HUDEP-2 (cell line): ENCODE results near the gene TRAF5.
"Not testable (repeated sequence)": the region's sequence is repeated elsewhere in the genome, so short reads cannot be mapped to it uniquely, and the experiment has no call there.

Source experiments
- DNase-seq, 76 experiments: peaks; one replicate each; lab custom pipeline; 2025; ENCODE audit not compliant: unreplicated experiment in 76 of 76; lab: John Stamatoyannopoulos, UW

Gene TRAF5

GRCh38 chr1:211375949-211376348, 49.3 kb downstream of the TRAF5 start:
- DNase-seq = no peak

- no peak for DNase-seq
These were observed 50.3 kb downstream of the TRAF5 start for GRCh38 chr1:211376807-211377470.

- DNase-seq = no peak
These were observed 51.2 kb downstream of the TRAF5 start for GRCh38 chr1:211377539-211378450.

- DNase-seq = peak in 12 of 76 experiments; percentile 1 to 49 (median 16)
These were observed 52.2 kb downstream of the TRAF5 start for GRCh38 chr1:211378844-211379243.

GRCh38 chr1:211379446-211379845, 52.8 kb downstream of the TRAF5 start:
- DNase-seq = no peak

GRCh38 chr1:211381481-211382181, 55.0 kb downstream of the TRAF5 start:
- no peak for DNase-seq

GRCh38 chr1:211382182-211382713, 55.6 kb downstream of the TRAF5 start:
- peak in 1 of 76 experiments; percentile 66 for DNase-seq

GRCh38 chr1:211382714-211383480, 56.3 kb downstream of the TRAF5 start:
- DNase-seq = peak in 75 of 76 experiments; percentile 11 to 90 (median 79)

GRCh38 chr1:211384524-211384923, 57.9 kb downstream of the TRAF5 start:
- no peak for DNase-seq

GRCh38 chr1:211386921-211387320, 60.3 kb downstream of the TRAF5 start:
- DNase-seq = no peak

- DNase-seq = not testable (repeated sequence)
These were observed 64.2 kb downstream of the TRAF5 start for GRCh38 chr1:211390829-211391228.

GRCh38 chr1:211393203-211393602, 66.6 kb downstream of the TRAF5 start:
- no peak for DNase-seq

- not testable (repeated sequence) for DNase-seq
These were observed 71.8 kb downstream of the TRAF5 start for GRCh38 chr1:211398266-211398930.

GRCh38 chr1:211399851-211400393, 73.3 kb downstream of the TRAF5 start:
- not testable (repeated sequence) for DNase-seq

- not testable (repeated sequence) for DNase-seq
These were observed 75.1 kb downstream of the TRAF5 start for GRCh38 chr1:211401751-211402150.

GRCh38 chr1:211406086-211406485, 79.5 kb downstream of the TRAF5 start:
- not testable (repeated sequence) for DNase-seq

- DNase-seq = not testable (repeated sequence)
These were observed 81.1 kb downstream of the TRAF5 start for GRCh38 chr1:211407749-211408148.

- no peak for DNase-seq
These were observed 85.0 kb downstream of the TRAF5 start for GRCh38 chr1:211411639-211412038.

GRCh38 chr1:211415700-211416099, 89.1 kb downstream of the TRAF5 start:
- no peak for DNase-seq
